Erythroblast (primary cell): Measurements from ENCODE around the gene PET100.

ENCODE experiments used
- GATA1 ChIP-seq: IDR thresholded peaks from 2 replicates; pipeline ENCODE4 v1.6.1; 2011; ENCODE audit warnings: low read depth, mild to moderate bottlenecking, control low read depth, low read length, moderate library complexity
- POLR2A ChIP-seq: IDR thresholded peaks from 2 replicates; pipeline ENCODE4 v1.6.1; 2011; ENCODE audit warnings: mild to moderate bottlenecking, low read length

GRCh38 chr19:7589822-7590221, 39.8 kb upstream of the PET100 start:
- TF ChIP-seq POLR2A (no peak), GATA1 (no peak)
